NCI-H2107 (cell line): ENCODE measurements around the gene PPP1R3A.
"Not testable (repeated sequence)": the region's sequence is repeated elsewhere in the genome, so short reads cannot be mapped to it uniquely, and the experiment has no call there.

Experiments used
- DNase-seq: peaks from one replicate; lab custom pipeline; 2025; lab: John Stamatoyannopoulos, UW

Gene PPP1R3A

GRCh38 chr7:113918946-113919345 is at the start of gene PPP1R3A:
PPP1R3A (minus strand) TSS chr7:113919009; CDS start chr7:113918996, 13 bp downstream.
- no peak for DNase-seq

- DNase-seq = no peak
These were observed 44.5 kb upstream of the PPP1R3A start for GRCh38 chr7:113963356-113963755.

GRCh38 chr7:113959910-113960309 is 41.1 kb upstream of the PPP1R3A start:
- no peak for DNase-seq

- no peak for DNase-seq
These were observed 36.3 kb upstream of the PPP1R3A start for GRCh38 chr7:113955157-113955556.

DNA sequence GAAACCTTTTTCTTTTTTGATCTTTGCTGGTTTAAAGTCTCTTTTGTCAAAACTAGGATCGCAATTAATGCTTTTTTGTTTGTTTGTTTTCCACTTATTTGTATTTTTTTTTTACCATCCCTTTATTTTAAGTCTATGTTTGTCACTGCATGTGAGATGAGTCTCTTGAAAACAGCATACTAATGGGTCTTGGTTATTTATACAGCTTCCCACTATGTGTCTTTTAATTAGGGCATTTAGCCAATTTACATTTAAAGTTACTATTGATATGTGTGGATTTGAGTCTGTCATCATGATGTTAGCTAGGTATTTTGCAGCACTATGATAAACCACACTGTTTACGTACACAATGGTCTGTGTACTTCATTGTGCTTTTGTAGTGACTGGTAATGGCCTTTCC is 34.7 kb upstream of the PPP1R3A start:
- no peak for DNase-seq

- no peak for DNase-seq
These were observed 26.5 kb upstream of the PPP1R3A start for GRCh38 chr7:113945018-113945938.

DNA sequence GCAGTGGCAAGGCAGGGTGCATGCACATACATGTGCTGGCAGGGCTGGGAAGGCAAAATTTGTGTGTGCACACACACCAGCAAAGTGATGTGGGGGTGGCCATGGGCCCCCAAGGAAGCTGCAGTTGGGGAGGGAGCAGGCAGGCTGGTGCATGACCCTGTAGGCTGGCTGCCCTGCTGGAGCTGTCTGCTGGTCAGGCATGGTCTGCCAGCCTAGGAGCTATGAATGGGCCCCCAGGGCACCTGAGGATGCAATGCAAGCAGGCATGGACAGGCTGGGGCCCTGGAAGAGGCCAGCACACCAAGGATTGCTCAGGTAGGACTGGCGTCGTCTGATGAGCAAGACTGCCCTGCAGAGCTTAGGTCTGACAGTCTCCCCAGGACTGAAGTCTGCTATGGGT is 18.2 kb upstream of the PPP1R3A start:
- no peak for DNase-seq

DNA sequence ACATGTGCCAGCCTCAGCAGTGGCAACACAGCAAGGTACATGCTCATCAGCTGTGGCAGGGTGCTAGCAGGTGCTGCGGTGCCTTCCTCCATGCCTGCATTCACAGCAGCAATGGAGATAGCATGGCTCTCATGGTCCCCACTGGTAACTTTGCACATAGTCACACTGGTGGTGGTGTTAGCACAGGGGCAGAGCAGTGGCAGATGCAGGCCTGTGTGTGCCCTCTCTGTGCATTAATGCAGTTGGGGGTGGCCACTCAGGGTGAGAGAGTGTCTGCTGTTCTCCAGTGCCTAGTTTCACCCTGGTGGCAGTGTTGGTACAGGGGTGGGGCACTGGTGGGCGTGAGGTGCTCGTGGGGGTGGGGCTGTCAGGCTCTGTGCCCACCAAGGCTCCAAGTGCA is 17.7 kb upstream of the PPP1R3A start:
- no peak for DNase-seq

GRCh38 chr7:113929389-113929788 is 10.6 kb upstream of the PPP1R3A start:
- DNase-seq = not testable (repeated sequence)

DNA sequence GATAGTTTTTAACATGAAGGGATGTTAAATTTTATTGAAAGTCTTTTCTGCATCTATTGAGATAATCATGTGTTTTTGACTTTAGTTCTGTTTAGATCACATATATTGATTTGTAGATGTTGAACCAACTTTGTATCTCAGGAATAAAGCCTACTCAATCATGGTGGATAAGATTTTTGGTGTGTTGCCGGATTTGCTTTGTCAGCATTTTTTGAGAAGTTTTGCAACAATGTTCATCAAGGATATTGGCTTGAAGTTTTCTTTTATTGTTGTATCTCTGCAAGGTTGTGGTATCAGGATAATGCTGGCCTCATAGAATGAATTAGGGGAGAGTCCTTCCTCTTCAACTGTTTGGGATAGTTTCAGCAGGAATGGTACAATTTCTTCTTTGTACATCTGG is 9.3 kb upstream of the PPP1R3A start:
- DNase-seq = no peak

DNA sequence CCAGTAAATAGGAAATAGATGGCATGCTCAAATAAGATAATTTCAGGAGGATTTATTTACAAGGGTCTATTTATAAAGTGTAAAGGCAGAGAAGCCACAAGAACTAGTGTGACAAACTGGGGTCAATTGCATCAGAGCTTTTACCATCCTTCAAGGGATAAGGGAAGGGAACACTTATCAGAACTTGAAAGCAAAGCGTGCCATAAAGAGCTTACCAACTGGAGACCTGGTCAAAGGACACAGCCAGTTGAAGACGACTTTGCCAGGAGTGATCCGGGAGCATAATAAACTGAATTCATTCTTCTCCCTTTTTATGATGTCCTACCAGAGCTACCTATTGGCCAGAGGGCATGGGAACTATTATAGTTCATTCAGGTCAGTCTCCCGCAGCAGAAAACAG is 3.2 kb upstream of the PPP1R3A start:
- no peak for DNase-seq

GRCh38 chr7:113921363-113921762 is 2.6 kb upstream of the PPP1R3A start:
- no peak for DNase-seq

DNA sequence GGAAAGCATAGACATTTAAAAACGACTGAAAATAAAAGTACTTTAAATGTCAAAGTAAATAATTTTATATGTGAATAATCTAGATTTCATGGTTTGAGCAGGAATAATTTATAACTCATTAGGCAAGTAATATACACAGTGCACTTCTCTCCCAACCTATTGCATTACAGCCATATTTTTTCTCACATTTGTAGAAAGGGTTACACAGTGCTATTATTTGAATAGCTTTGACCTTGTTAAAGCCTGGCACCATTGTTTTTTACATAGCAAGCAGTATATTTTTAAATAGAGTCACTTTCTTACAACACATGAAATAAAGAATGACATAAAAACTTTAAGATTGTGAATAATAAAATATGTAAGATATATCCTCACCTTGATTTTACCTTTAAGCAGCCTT is 969 bp downstream of the PPP1R3A start:
- DNase-seq = no peak

DNA sequence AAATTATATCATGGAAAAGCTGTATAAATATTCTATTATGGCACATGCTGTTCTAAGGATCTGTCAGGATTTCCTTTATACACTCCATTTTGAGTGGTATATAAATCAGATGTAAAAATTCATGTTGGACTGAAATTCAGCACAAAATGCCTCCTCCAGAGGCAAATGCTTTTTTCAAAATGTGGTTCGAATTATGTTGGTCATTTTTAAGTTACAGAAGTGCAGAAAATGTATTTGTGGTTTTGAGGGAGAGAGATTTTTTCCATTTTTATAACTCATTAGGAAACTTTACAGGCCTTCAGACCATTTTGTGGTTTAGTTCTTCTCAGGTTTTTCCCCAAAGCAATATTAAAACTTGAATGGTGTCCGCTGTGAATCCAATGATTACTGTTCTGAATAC is 2.9 kb downstream of the PPP1R3A start:
- DNase-seq = no peak

- no peak for DNase-seq
These were observed 5.9 kb downstream of the PPP1R3A start for GRCh38 chr7:113912876-113913275.

- DNase-seq = no peak
These were observed 11.2 kb downstream of the PPP1R3A start for GRCh38 chr7:113907617-113908016.

- no peak for DNase-seq
These were observed 14.3 kb downstream of the PPP1R3A start for GRCh38 chr7:113904521-113904920.

- no peak for DNase-seq
These were observed 26.0 kb downstream of the PPP1R3A start for GRCh38 chr7:113892818-113893217.

DNA sequence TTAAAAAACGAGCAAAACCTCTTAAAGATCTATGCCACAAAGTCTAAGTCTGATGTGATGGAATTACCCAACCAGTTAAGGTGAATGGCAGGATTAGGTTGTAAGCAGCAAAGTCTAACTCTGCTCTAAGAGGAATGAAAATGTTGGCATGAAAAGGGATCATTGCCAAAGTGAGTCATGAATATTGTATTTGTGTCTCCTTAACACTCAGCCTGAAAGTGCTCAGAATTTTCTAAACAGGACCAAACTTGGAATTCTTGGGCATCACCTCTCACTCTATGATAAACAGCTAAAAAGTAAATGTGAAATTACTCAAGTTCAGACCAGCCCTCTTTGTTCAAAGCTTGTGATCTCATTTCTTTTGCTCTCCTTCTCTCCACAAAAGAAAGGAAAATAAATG is 27.0 kb downstream of the PPP1R3A start:
- DNase-seq = no peak

GRCh38 chr7:113891031-113891350 is 27.8 kb downstream of the PPP1R3A start:
- no peak for DNase-seq

DNA sequence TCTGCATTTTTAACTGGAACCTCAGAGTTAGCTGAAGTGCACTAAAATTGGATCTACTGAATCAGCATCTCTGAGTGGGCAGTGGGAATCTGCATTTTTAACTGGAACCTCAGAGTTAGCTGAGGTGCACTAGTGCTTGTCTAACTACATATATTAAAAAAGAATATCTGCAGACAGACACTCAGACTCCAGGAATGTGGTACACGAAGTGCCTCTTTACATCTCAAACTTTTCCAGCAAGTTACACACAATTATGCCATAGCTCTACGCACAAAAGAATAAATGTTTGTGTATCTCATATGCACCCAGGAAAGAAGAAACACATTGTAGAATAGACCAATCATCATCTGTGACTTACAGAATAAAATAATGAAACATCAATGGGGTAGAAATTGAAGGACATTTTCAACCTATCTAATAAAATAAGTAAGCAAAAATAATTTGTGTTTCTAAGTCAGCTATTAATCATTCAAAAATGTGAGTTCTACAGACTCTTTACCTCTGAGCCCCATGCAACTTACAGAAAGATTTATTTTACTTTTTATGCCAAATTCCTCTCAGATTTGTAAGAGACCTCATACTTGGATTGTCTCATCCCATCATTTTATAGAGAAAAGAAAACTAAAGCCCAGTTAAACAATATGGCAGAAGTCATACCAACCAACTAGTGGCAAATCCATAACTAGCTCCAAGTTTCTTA is 28.3 kb downstream of the PPP1R3A start:
- DNase-seq = no peak

- no peak for DNase-seq
These were observed 35.7 kb downstream of the PPP1R3A start for GRCh38 chr7:113883096-113883495.

DNA sequence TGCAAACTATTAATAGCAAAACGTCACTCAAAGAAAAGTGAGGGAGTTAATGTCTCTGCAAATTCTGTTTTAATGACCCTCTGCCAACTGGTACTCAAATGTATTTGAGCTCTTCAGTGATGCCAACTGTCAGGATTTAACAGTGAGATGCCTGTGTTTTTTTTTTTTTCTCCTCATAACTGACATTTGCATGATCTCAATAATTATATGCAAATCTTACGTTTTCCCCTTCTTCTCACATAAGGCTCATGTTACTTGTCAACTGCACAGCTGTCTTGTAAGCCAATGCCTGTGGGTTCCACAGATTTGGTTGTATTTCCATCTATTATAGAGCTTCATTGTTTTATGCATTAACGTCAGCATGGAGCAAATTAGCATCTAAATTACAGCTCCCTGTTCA is 38.2 kb downstream of the PPP1R3A start:
- no peak for DNase-seq
